GM21528 (cell line): ENCODE measurements around the gene FAM107A.

Source experiments
- ATAC-seq: cut with Tn5 transposase; IDR thresholded peaks from one replicate; pipeline ENCODE4 v1.9.1; 2021; ENCODE audit warnings: mild to moderate bottlenecking, moderate library complexity; ENCODE audit not compliant: unreplicated experiment, low FRiP score

Gene FAM107A

DNA sequence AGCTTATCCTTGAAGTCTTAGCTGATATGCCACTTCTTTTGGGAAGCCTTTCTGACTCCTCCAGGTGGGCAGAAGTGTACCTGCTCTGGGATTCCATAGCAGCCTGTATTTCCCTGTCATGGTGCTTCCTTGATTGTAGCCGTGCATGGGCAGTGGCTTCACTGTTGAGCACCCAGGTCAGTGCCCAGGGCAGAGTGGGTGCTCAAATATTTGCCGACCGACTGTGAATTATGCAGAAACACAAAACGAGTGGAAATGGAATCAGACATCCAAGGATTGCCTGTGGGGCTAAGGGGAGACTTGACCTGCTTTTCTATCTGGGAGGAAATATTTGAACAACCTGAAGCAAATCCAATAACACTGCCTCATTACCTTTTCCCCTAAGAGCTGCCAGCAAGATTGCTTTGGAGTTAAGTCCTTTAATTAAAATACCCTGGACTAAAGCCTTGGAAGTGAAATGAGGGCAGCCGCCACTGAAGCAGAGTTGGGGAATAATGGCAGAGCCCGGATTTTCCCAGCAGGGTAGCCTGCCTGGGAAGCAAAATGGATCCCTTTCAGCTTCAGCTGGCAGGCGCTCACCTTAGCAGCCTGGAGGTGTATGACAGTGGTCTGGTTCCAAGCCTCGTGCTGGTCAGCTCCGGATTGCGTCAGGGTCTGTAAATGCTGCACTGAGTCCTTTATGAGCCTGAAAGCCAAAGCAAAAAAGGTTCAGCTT lies 55.1 kb downstream of the FAM107A start:
- ATAC-seq, result no peak

DNA sequence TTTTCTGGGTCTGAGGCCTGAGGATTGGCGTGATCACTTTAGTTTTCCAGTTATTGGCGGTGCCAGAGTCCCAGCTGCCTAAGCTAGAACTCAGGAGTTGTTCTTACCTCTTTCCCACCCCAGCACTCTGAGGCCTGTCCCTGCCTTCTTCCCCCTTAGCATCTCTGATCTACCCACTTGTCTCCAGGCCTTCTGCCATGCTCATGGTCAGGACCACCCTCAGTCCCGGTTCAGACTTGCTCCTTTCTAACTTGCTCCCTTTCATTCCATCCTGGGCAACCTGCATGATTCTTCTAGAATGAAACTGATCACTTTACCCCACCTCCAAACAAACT lies 55.9 kb downstream of the FAM107A start:
- no peak for ATAC-seq

DNA sequence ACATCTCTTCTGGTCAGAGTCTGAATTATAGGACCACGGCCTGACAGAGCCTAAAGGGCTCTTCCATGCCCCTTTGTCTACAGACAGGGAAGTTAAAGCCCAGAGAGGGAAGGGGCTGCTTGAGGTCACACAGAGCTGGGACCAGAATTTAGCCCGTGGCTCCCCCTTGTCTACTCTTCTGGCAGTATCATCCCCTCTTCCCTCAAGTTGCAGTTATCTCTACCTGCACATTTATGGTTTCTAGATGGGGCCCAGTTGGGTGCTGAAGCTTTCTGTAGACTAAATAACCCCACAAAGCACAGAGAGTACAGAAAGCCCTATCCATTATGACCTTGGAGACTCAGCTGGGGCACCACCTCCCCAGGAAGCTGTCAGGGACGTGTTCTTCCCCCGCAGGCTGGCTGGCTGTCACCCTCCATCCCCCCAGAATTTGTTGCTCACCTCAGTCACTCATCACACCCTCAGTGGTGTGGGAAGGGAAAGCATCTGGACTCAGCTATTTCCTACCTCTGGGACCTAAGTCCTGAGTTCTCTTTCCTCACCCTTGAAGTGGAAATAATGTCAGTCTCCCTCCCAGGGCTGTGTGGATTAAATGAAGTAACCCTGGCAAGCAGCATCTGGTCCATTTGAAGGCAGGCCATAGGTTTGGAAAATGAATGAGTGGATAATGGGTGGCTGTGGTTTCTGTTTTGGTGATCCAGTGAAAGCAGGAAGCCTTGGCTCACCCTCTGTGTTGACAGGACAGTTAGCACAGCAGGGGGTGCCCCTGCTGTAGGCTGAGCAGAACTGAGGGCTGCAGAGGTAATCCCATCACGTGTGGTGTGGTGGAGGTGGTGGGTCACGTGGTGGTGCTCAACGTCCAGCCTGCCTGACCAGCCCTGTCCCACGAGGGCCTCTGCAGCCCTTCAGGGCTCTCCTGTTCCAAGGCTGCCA lies 56.5 kb downstream of the FAM107A start:
- ATAC-seq, result no peak

DNA sequence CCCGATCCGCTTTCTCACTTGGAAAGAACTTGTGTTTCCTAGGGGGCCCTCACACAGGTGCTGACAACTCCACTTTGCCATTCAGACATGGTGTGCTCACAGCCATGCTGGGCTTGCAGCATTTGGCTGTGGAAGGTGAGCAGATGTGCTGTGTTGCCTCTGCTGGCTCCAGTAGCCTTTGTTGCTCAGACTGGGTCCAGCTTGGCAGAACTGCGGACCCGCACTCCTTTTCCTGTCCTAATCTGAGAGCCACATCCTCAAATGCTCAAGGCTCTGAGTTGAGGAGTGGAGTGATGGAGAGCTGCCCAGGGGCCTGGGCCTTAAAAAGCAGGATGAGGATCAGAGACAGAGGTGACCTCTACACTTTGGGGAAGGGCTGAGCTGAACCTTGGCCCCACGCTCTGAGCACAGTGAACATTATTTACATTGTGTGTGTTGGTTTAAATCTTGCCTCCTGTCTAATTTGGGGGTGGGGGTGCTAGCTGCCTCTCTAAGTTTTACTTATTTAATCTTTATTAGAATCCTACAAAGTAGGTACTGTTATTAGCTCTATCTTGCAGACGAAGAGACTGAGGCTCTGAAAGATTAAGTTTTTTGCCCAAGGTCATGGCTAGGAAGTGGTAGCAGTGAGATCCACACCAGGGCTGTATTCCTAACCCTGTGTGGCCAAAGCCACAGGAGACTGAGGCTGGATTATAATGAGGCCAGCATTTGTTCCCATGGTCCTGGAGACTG lies 57.4 kb downstream of the FAM107A start:
- ATAC-seq, result no peak

DNA sequence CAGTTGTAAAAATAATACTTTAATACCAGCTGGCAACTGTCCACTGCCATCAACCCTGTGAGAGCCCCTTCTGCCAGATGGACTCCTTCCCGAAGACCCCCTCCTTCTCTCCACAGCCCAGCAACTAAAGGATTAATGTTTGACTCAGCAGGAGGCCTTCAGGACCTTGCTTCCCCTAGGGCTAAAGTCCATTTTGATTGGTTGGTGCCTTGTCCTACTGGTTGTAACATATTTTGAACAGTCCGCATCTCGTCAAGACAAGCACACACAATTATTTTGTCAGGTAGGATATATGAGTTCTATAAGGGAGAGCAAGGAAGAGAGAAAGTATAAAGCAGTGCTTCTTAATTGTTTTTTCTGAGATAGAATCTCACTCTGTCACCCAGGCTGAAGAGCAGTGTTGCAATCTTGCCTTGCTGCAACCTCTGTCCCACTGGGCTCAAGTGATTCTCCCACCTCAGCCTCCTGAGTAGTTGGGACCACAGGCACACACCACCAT lies 58.9 kb downstream of the FAM107A start:
- no peak for ATAC-seq

DNA sequence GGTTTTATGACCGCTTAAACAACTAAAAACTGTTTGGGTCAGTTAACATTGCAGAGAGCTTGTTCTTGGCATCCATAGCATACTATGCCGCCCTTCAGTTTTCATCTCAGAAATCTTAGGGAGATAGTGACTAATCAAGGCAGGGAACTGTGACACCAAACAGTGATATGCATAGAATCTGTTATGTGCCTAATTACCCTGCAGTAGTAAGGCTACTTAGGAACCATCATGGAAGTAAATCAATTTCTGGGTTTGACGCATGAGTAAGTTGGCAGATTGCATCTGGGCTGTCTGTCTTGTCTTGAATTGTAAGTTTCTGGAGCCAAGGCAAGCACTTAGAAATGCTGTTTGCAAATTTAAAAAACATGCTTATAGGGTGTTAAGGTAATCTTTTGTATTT lies 62.8 kb downstream of the FAM107A start:
- no peak for ATAC-seq
